A549 (cell line): ENCODE measurements around the gene SARS1.

Experiments used
- BHLHE40 ChIP-seq: IDR thresholded peaks from 2 replicates; pipeline ENCODE4 v1.6.1; 2012; ENCODE audit warnings: low read depth, low read length, inconsistent platforms
- CTCF ChIP-seq: fragments of >200 bp; sonication (Bioruptor Twin); formaldehyde crosslinking; IDR thresholded peaks from 3 replicates; pipeline ENCODE4 v1.5.1; 2016
- MAX ChIP-seq: IDR thresholded peaks from 2 replicates; pipeline ENCODE4 v1.6.1; 2012
- NPAS2 ChIP-seq: fragments of 250-450 bp; sonication (Bioruptor Pico); IDR thresholded peaks from 2 replicates; pipeline ENCODE4 v1.8.0; 2022; ENCODE audit warnings: mild to moderate bottlenecking, moderate library complexity, borderline replicate concordance
- PBX3 ChIP-seq: IDR thresholded peaks from 2 replicates; pipeline ENCODE4 v1.6.1; 2012
- REST ChIP-seq: fragments of 200-600 bp; sonication (generic); IDR thresholded peaks from 2 replicates; pipeline ENCODE4 v1.6.1; 2016; ENCODE audit warnings: antibody characterized with exemption, mild to moderate bottlenecking, moderate library complexity
- ZNF302 ChIP-seq: fragments of 250-450 bp; sonication (Bioruptor Pico); IDR thresholded peaks from 2 replicates; pipeline ENCODE4 v1.9.0; 2021; ENCODE audit warnings: inconsistent platforms, mild to moderate bottlenecking, moderate library complexity

DNA sequence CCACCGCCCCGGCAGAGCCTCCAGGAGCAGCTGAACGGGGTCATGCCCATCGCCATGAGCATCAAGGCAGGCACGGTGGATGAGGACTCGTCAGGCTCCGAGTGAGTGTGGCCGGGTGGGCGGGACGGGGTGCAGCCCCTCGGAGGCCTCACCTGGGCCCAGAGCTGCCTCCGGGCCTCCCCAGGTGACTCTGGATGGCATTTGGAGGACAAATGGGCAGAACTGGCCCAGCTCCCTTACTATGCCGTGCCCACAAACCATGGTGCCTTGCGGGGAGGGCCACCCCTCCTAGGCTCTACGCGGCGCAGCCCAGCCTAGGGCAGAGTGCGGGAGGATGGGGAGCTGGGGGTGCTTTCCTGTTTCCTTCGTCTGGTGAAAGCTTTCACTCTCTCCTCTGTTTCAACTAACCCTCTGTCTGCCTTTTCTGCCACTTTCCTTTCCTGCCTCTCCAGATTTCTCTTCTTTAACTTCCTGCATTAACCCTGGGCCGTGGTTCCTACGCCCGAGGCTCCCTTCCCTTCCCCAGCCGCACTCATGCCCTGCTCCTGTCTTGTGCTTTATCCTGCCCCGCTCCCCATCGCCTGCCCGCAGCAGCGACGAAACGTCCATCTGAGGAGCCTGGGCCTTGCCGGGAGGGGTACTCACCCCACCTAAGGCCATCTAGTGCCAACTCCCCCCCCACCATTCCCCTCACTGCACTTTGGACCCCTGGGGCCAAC, 60.0 kb downstream of the SARS1 start:
- TF ChIP-seq NPAS2 = no peak
- no peak for TF ChIP-seq MAX
- TF ChIP-seq CTCF = no peak
- TF ChIP-seq PBX3 = no peak
- TF ChIP-seq REST = no peak
- TF ChIP-seq ZNF302 (CRISPR knock-in tag) = no peak
- no peak for TF ChIP-seq BHLHE40
